K562 (cell line): Measurements from ENCODE around the gene NRCAM. TPM values are rescaled to one million over a fixed set of nuclear protein-coding genes. Genes with fewer than 3 reads are reported as not detected.
A peak's percentile ranks its signal among the peaks of the same experiment; 100 is the strongest.

ENCODE experiments used
- ATAC-seq: fragments of 200-7000 bp; cut with Tn5 transposase; 3 replicates; pipeline ENCODE4 v1.9.1; 2020; ENCODE audit warnings: moderate library complexity
- BruUV-seq: library from RNA; stranded (reverse); fragments of 400-500 nt; replicated peaks from 2 replicates; lab custom pipeline; 2021; lab: Mats Ljungman, UMichigan
- CTCF ChIA-PET: fragments of 300-600 bp; formaldehyde crosslinking; extraction: SDS; loops from one replicate; lab custom pipeline; 2021; ENCODE audit warnings: low intra/inter-chr PET ratio; lab: Yijun Ruan, JAX
- POLR2A ChIA-PET: fragments of 300-600, 350-650 bp; sonication (Branson Sonifier 250); formaldehyde crosslinking; extraction: SDS; loops from one replicate; lab custom pipeline; 2021; ENCODE audit warnings: antibody characterized with exemption, inconsistent platforms; lab: Yijun Ruan, JAX
- DNase-seq, 4 experiments: peaks; one replicate each; pipeline versions ENCODE4 v3.0.0 to v3.0.0-alpha.2; 2011 to 2018; ENCODE audit warnings: low spot score in 3 of 4, mixed read lengths in 3 of 4; ENCODE audit errors: extremely low read depth in 1 of 4
- FAIRE-seq: peaks from 2 replicates; lab custom pipeline; 2011; peaks lifted over from hg19 to GRCh38; lab: Jason Lieb, UNC
- H2AFZ ChIP-seq: 2 replicates; pipeline ENCODE4 v1.6.0; 2011; ENCODE audit warnings: low read depth, low read length, control low read depth, inconsistent platforms
- H3K27ac ChIP-seq: fragments of 200-600 bp; 3 replicates; pipeline ENCODE4 v1.8.0; 2011; ENCODE audit warnings: low read depth, mild to moderate bottlenecking, control low read depth, inconsistent platforms, low read length, moderate library complexity, mixed read lengths; ENCODE audit errors: extremely low read depth
- H3K27me3 ChIP-seq, 2 experiments: fragments of 300-600 bp in 1 of 2; 2 replicates in 1 of 2; 3 replicates in 1 of 2; pipeline versions ENCODE4 v1.6.0 to v1.8.0; 2011; ENCODE audit warnings: inconsistent platforms in 2 of 2, low read length in 2 of 2, mild to moderate bottlenecking in 1 of 2, mixed read lengths in 1 of 2, moderate library complexity in 1 of 2; ENCODE audit not compliant: control insufficient read depth in 2 of 2, insufficient read depth in 2 of 2
- H3K36me3 ChIP-seq: fragments of 300-600 bp; 3 replicates; pipeline ENCODE4 v1.8.0; 2011; ENCODE audit warnings: mild to moderate bottlenecking, low read length, inconsistent platforms; ENCODE audit not compliant: control insufficient read depth, insufficient read depth
- H3K4me1 ChIP-seq, 2 experiments: fragments of 200-600 bp in 1 of 2; replicated peaks in 1 of 2; 2 replicates in 1 of 2; 3 replicates in 1 of 2; pipeline versions ENCODE4 v1.5.1 to v1.8.0; 2011; ENCODE audit warnings: inconsistent platforms in 2 of 2, low read length in 2 of 2, mild to moderate bottlenecking in 1 of 2, mixed read lengths in 1 of 2, moderate library complexity in 1 of 2; ENCODE audit not compliant: control insufficient read depth in 2 of 2, insufficient read depth in 2 of 2
- H3K4me2 ChIP-seq: 2 replicates; pipeline ENCODE4 v1.6.1; 2011; ENCODE audit warnings: low read length, control low read depth, inconsistent platforms, mixed read lengths; ENCODE audit not compliant: insufficient read depth
- H3K4me3 ChIP-seq: fragments of 200-600 bp; sonication (generic), shearing (Covaris generic); 2 replicates; pipeline ENCODE4 v1.5.1; 2016; ENCODE audit warnings: control low read depth, inconsistent platforms
- H3K79me2 ChIP-seq: fragments of 200-600 bp; 3 replicates; pipeline ENCODE4 v1.8.0; 2011; ENCODE audit warnings: low read length, inconsistent platforms; ENCODE audit not compliant: control insufficient read depth, insufficient read depth
- H3K9ac ChIP-seq, 2 experiments: 2 replicates each; pipeline versions ENCODE4 v1.6.0 to v1.6.1; 2011; ENCODE audit warnings: low read depth in 2 of 2, low read length in 2 of 2, control low read depth in 1 of 2, inconsistent platforms in 1 of 2, mild to moderate bottlenecking in 1 of 2, mixed read lengths in 1 of 2; ENCODE audit not compliant: insufficient read depth in 1 of 2
- H3K9me1 ChIP-seq: one replicate; pipeline ENCODE4 v1.6.0; 2011; ENCODE audit warnings: inconsistent platforms, mild to moderate bottlenecking, low read length, moderate library complexity; ENCODE audit not compliant: control insufficient read depth, insufficient read depth
- H3K9me3 ChIP-seq: replicated peaks from 2 replicates; pipeline ENCODE4 v1.5.1; 2011; ENCODE audit warnings: low read depth, low read length, inconsistent platforms; ENCODE audit not compliant: control insufficient read depth, insufficient read depth
- H4K20me1 ChIP-seq: replicated peaks from 2 replicates; pipeline ENCODE4 v1.6.1; 2011; ENCODE audit warnings: low read length, inconsistent platforms, mixed read lengths; ENCODE audit not compliant: control insufficient read depth, insufficient read depth
- CHD2 ChIP-seq: IDR thresholded peaks from 2 replicates; pipeline ENCODE4 v1.6.1; 2011; ENCODE audit warnings: low read depth, low read length
- PTRF ChIP-seq: fragments of 450-650 bp; IDR thresholded peaks from 2 replicates; pipeline ENCODE4 v1.6.1; 2016; ENCODE audit warnings: mild to moderate bottlenecking, missing genetic modification characterization, missing compliant biosample characterization
- RREB1 ChIP-seq: fragments of 250-450 bp; sonication (Bioruptor Pico); IDR thresholded peaks from 2 replicates; pipeline ENCODE4 v1.4.0; 2020
- ZNF133 ChIP-seq: fragments of 250-450 bp; sonication (Bioruptor Pico); IDR thresholded peaks from 2 replicates; pipeline ENCODE4 v1.4.0; 2020; ENCODE audit warnings: mild to moderate bottlenecking
- ZNF280A ChIP-seq: fragments of 450-650 bp; IDR thresholded peaks from 2 replicates; pipeline ENCODE4 v1.6.1; 2018; ENCODE audit warnings: mild to moderate bottlenecking, low read depth; ENCODE audit not compliant: partially characterized antibody
- WGBS: fragments of 100-300 bp; shearing (Covaris generic); methylation state at CpG from one replicate; pipeline ENCODE4 v1.1.6; 2016; ENCODE audit warnings: low coverage, mixed read lengths; ENCODE audit not compliant: insufficient coverage; ENCODE audit errors: missing lambda C conversion rate; 5-methylcytosine and 5-hydroxymethylcytosine counted together
- in situ Hi-C: fragments of 300-500 bp; cut with MboI; formaldehyde crosslinking; loops from 4 replicates; pipeline ENCODE4 v1.15.0; 2018; ENCODE audit warnings: inconsistent platforms, mixed read lengths
- intact Hi-C: fragments of 100-400 bp; cut with micrococcal nuclease; formaldehyde crosslinking; loops from 2 replicates; pipeline ENCODE4 v1.14.2; 2022
- polyA plus RNA-seq, 8 experiments: library from polyadenylated mRNA; depleted of rRNA in 4 of 8; stranded (reverse) in 5 of 8; unstranded in 3 of 8; fragments of >200 nt; fragmentation: Nextera tagmentation in 2 of 8; fragmentation: Illumina TruSeq in 1 of 8; extraction: Ambion mirVana in 2 of 8; extraction: Trizol in 1 of 8; gene quantifications; 2 replicates each; pipeline versions ENCODE4 v1.2.1 to v1.2.3, GENCODE V29; 2011 to 2014; ENCODE audit warnings: inconsistent platforms in 1 of 8, missing spikeins in 1 of 8
- total RNA-seq, 7 experiments: library from RNA; depleted of rRNA in 6 of 7; stranded (reverse); fragments of >200 nt in 6 of 7; fragmentation: Illumina TruSeq in 2 of 7; extraction: Trizol in 2 of 7; gene quantifications; 2 replicates each; pipeline versions ENCODE4 v1.2.1 to v1.2.3, GENCODE V29; 2011 to 2021; ENCODE audit warnings: low replicate concordance in 1 of 7
- TF ChIP-seq, protein P1 (sequence below), 2 experiments: fragments of 200-800 bp in 1 of 2; sonication (Bioruptor generic) in 1 of 2; sonication (generic) in 1 of 2; formaldehyde crosslinking in 1 of 2; IDR thresholded peaks in 1 of 2; conservative IDR thresholded peaks in 1 of 2; 2 replicates each; pipeline versions ENCODE4 v1.5.0 to v1.6.1; 2016 to 2020; ENCODE audit warnings: missing compliant biosample characterization in 1 of 2, missing genetic modification characterization in 1 of 2, missing genetic modification reagents in 1 of 2
- TF ChIP-seq, protein P2 (sequence below): fragments of 450-650 bp; IDR thresholded peaks from 2 replicates; pipeline ENCODE4 v1.6.1; 2014; ENCODE audit warnings: low read depth, mild to moderate bottlenecking, moderate library complexity, borderline replicate concordance
- TF ChIP-seq, protein P3 (sequence below): sonication (generic); formaldehyde crosslinking; IDR thresholded peaks from 2 replicates; pipeline ENCODE4 v1.8.0; 2022; ENCODE audit warnings: missing genetic modification reagents, mild to moderate bottlenecking, moderate library complexity, borderline replicate concordance

NRCAM gene
- total and polyA plus RNA-seq, 9 of the 15 experiments (the other 6 are each of a cell fraction or from before 2014, with no cell fraction given): 0.03 to 0.54 (median 0.12) TPM; not detected in 1

GRCh38 chr7:108430664-108431063 is 25.6 kb downstream of the NRCAM start:
- POLR2A ChIA-PET: interaction anchor here (1.0 to 1.8 kb wide), 3 partner anchors 9 to 19 kb away, joined by 3 to 5 read pairs (median 5); no protein-coding TSS in a partner anchor

More at GRCh38 chr7:108430664-108431063, 25.6 kb downstream of the NRCAM start:
- Histone ChIP-seq H3K4me2 (no peak overlapping the region), H3K9ac (no peak overlapping the region), H3K9me3 (no peaks in the 10 kb centered on the region), H3K4me3 (no peak overlapping the region), H2AFZ (no peak overlapping the region), H3K36me3 (no peaks in the 10 kb centered on the region)
- intact Hi-C loops: no loop called here
- DNase-seq (no peak), ATAC-seq (no peak)
- no peak for TF ChIP-seq ZNF280A
- no peak for TF ChIP-seq PTRF (tag)
- no peak for TF ChIP-seq ZNF133 (CRISPR knock-in tag)
- TF ChIP-seq, protein P1, sequence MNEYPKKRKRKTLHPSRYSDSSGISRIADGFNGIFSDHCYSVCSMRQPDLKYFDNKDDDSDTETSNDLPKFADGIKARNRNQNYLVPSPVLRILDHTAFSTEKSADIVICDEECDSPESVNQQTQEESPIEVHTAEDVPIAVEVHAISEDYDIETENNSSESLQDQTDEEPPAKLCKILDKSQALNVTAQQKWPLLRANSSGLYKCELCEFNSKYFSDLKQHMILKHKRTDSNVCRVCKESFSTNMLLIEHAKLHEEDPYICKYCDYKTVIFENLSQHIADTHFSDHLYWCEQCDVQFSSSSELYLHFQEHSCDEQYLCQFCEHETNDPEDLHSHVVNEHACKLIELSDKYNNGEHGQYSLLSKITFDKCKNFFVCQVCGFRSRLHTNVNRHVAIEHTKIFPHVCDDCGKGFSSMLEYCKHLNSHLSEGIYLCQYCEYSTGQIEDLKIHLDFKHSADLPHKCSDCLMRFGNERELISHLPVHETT (CRISPR knock-in tag; conservative IDR thresholded peaks at IDR 0.05 in 1 of 2, IDR thresholded peaks at IDR 0.05 in 1 of 2): no peak
- TF ChIP-seq CHD2: no peak
- TF ChIP-seq, protein P2, sequence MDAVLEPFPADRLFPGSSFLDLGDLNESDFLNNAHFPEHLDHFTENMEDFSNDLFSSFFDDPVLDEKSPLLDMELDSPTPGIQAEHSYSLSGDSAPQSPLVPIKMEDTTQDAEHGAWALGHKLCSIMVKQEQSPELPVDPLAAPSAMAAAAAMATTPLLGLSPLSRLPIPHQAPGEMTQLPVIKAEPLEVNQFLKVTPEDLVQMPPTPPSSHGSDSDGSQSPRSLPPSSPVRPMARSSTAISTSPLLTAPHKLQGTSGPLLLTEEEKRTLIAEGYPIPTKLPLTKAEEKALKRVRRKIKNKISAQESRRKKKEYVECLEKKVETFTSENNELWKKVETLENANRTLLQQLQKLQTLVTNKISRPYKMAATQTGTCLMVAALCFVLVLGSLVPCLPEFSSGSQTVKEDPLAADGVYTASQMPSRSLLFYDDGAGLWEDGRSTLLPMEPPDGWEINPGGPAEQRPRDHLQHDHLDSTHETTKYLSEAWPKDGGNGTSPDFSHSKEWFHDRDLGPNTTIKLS: no peak
- TF ChIP-seq, protein P3, sequence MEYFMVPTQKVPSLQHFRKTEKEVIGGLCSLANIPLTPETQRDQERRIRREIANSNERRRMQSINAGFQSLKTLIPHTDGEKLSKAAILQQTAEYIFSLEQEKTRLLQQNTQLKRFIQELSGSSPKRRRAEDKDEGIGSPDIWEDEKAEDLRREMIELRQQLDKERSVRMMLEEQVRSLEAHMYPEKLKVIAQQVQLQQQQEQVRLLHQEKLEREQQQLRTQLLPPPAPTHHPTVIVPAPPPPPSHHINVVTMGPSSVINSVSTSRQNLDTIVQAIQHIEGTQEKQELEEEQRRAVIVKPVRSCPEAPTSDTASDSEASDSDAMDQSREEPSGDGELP (CRISPR knock-in tag): no peak
- TF ChIP-seq RREB1 (CRISPR knock-in tag): no peak
- TF ChIP-seq, all 486 proteins: peak for 0
- peak; percentile 26 for FAIRE-seq
- BruUV-seq: no TSS peak
- H4K20me1 ChIP-seq: no peaks in the 10 kb centered on the region
- H3K9me1 ChIP-seq: no peaks in the 10 kb centered on the region
- no peak overlapping the region for H3K27ac ChIP-seq
- peaks cover 14 to 23% of the 10 kb centered on the region in 2 experiments; a peak in 4 of 5 replicates for H3K27me3 ChIP-seq
- H3K79me2 ChIP-seq: no peaks in the 10 kb centered on the region
- CTCF ChIA-PET: no interaction called here
- peaks cover 0 to under 1% of the 10 kb centered on the region in 2 experiments; a peak in 1 of 5 replicates for H3K4me1 ChIP-seq
- in situ Hi-C loops: no loop called here
- WGBS: 0% methylated on average over 1 of the region's 1 CpG
